Bronchial epithelial cell (primary cell): Measurements from ENCODE around the gene SMIM35. TPM values are rescaled to one million over a fixed set of nuclear protein-coding genes. Genes with fewer than 3 reads are reported as not detected.

Experiments
- DNase-seq: peaks from one replicate; pipeline ENCODE4 v3.0.0-alpha.2; 2010; ENCODE audit warnings: low read depth
- FAIRE-seq: peaks from 2 replicates; lab custom pipeline; 2011; peaks lifted over from hg19 to GRCh38; lab: Jason Lieb, UNC
- H3K27me3 ChIP-seq: 2 replicates; pipeline ENCODE4 v1.5.1; 2011; ENCODE audit warnings: low read length; ENCODE audit not compliant: control insufficient read depth, insufficient read depth
- H3K36me3 ChIP-seq: 2 replicates; pipeline ENCODE4 v1.5.1; 2011; ENCODE audit warnings: low read length; ENCODE audit not compliant: control insufficient read depth, insufficient read depth
- H3K4me3 ChIP-seq: 2 replicates; pipeline ENCODE4 v1.5.1; 2011; ENCODE audit warnings: mild to moderate bottlenecking, low read depth, low read length, control low read depth
- total RNA-seq: library from RNA; depleted of rRNA; stranded (reverse); fragments of >200 nt; gene quantifications from 2 replicates; pipeline ENCODE4 v1.2.1, GENCODE V29; 2014
- TF ChIP-seq, protein P1 (sequence below): IDR thresholded peaks from 2 replicates; pipeline ENCODE4 v1.5.1; 2011; ENCODE audit warnings: mild to moderate bottlenecking, moderate library complexity, low read length, control low read depth, inconsistent platforms; ENCODE audit not compliant: insufficient read depth, severe bottlenecking

SMIM35 gene
- total RNA-seq, 1 donor from 2014 or later = not detected

DNA sequence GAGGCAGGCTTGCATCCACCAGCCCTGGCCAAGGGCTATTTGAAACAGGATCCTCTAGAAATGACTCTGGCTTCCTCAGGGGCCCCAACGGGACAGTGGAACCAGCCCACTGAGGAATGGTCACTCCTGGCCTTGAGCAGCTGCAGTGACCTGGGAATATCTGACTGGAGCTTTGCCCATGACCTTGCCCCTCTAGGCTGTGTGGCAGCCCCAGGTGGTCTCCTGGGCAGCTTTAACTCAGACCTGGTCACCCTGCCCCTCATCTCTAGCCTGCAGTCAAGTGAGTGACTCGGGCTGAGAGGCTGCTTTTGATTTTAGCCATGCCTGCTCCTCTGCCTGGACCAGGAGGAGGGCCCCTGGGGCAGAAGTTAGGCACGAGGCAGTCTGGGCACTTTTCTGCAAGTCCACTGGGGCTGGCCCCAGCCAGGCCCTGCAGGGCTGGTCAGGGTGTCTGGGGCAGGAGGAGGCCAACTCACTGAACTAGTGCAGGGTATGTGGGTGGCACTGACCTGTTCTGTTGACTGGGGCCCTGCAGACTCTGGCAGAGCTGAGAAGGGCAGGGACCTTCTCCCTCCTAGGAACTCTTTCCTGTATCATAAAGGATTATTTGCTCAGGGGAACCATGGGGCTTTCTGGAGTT is 87.3 kb downstream of the SMIM35 start:
- TF ChIP-seq, protein P1, sequence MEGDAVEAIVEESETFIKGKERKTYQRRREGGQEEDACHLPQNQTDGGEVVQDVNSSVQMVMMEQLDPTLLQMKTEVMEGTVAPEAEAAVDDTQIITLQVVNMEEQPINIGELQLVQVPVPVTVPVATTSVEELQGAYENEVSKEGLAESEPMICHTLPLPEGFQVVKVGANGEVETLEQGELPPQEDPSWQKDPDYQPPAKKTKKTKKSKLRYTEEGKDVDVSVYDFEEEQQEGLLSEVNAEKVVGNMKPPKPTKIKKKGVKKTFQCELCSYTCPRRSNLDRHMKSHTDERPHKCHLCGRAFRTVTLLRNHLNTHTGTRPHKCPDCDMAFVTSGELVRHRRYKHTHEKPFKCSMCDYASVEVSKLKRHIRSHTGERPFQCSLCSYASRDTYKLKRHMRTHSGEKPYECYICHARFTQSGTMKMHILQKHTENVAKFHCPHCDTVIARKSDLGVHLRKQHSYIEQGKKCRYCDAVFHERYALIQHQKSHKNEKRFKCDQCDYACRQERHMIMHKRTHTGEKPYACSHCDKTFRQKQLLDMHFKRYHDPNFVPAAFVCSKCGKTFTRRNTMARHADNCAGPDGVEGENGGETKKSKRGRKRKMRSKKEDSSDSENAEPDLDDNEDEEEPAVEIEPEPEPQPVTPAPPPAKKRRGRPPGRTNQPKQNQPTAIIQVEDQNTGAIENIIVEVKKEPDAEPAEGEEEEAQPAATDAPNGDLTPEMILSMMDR = no peak
- no peak for DNase-seq
- Histone ChIP-seq H3K4me3 (no peak overlapping the region), H3K27me3 (peaks cover 2% of the 10 kb centered on the region), H3K36me3 (no peaks in the 10 kb centered on the region)
- no peak for FAIRE-seq

DNA sequence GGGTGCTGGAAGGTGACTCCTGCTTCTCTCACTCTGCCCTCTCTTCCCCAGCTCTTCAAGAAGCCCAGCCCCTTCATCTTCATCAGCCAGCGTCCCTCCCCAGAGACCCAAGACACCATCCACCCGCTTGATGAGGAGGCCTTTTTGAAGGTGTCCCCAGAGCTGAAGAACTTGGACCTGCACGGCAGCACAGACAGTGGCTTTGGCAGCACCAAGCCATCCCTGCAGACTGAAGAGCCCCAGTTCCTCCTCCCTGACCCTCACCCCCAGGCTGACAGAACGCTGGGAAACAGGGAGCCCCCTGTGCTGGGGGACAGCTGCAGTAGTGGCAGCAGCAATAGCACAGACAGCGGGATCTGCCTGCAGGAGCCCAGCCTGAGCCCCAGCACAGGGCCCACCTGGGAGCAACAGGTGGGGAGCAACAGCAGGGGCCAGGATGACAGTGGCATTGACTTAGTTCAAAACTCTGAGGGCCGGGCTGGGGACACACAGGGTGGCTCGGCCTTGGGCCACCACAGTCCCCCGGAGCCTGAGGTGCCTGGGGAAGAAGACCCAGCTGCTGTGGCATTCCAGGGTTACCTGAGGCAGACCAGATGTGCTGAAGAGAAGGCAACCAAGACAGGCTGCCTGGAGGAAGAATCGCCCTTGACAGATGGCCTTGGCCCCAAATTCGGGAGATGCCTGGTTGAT is 88.0 kb downstream of the SMIM35 start:
- Histone ChIP-seq H3K27me3 (peaks cover 2% of the 10 kb centered on the region), H3K4me3 (no peak overlapping the region), H3K36me3 (no peaks in the 10 kb centered on the region)
- FAIRE-seq (no peak), DNase-seq (no peak)
- TF ChIP-seq, protein P1 = no peak

DNA sequence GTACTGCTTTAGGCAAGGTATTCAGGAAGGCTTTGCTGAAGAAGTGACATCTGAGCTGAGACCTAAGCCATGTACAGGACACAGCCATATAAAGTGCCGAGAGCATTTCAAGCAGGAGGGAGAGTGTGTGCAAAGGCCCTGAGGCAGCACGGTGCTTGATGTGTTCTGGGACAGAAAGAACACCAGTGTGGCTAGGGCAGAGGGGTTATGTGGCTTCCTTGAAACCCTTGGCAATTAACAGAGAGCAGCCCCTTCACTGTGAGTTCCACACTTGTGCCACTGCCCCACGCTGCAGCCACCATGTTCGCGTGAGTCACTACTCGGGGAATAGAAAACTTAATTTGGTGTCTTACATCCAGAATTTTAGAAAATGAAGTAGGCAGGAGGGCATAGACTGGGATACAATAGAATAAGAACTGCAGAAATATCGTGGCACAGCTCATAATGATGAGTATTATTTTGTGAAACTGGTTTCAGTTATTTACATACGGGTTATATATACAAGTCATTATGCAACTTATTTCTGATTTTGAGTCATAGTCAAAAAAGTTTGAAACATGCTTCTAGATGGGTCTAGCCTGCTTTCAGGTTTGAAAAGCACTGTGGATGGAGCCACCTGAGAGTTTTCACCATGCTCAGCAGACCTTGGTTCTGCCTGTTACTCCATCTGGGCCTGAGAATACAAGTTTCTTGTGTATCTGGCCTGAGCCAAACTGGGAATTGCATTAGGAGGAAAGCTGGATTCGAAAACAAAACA is 88.8 kb downstream of the SMIM35 start:
- Histone ChIP-seq H3K27me3 (peaks cover 2% of the 10 kb centered on the region), H3K4me3 (no peak overlapping the region), H3K36me3 (no peaks in the 10 kb centered on the region)
- DNase-seq = no peak
- TF ChIP-seq, protein P1 = no peak
- no peak for FAIRE-seq

DNA sequence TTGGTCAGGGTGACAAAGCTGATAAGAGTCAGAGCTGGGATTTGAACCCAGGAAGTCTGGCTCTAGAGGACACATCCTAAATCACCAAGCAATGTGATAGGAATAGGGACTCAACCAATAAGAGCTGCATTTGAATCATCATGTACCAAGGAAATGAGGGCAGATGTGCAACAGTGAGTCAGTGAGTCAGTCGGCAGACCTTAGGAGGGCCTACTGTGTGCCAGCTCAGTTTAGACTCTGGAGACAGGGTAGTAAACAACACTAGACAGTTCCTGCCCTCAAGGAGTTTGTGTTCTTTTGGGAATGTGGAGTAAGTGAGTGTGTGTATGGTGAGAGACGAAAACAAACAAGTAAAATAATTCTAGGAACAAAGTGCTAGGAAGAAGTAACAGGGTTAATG is 89.4 kb downstream of the SMIM35 start:
- TF ChIP-seq, protein P1 = no peak
- Histone ChIP-seq H3K27me3 (peaks cover 2% of the 10 kb centered on the region), H3K4me3 (no peak overlapping the region), H3K36me3 (no peaks in the 10 kb centered on the region)
- FAIRE-seq (no peak), DNase-seq (no peak)

DNA sequence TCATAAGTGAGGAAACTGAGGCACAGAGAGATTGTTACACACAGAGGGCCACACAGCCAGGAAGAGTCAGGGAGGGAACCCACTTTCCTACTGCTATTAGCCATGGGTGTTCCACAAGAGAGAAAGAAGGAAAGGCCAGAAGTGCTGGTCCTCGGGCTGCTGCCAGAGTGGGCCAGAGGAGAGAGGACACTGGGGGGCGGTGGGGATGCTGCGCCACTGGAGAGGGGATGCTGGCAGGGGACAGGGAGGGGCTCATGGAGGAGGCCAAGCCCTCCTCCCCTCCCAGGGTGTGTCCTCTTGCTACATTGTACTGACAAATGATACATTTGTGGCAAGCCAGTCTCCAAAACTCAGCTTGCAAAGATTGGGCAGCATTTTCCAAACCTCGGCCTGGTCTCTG is 90.7 kb downstream of the SMIM35 start:
- DNase-seq = no peak
- FAIRE-seq = no peak
- TF ChIP-seq, protein P1 = no peak
- peaks cover 2% of the 10 kb centered on the region for H3K27me3 ChIP-seq
- H3K4me3 ChIP-seq = no peak overlapping the region
- H3K36me3 ChIP-seq = no peaks in the 10 kb centered on the region
